ENCODE results near the gene BMPR1A.

DNA sequence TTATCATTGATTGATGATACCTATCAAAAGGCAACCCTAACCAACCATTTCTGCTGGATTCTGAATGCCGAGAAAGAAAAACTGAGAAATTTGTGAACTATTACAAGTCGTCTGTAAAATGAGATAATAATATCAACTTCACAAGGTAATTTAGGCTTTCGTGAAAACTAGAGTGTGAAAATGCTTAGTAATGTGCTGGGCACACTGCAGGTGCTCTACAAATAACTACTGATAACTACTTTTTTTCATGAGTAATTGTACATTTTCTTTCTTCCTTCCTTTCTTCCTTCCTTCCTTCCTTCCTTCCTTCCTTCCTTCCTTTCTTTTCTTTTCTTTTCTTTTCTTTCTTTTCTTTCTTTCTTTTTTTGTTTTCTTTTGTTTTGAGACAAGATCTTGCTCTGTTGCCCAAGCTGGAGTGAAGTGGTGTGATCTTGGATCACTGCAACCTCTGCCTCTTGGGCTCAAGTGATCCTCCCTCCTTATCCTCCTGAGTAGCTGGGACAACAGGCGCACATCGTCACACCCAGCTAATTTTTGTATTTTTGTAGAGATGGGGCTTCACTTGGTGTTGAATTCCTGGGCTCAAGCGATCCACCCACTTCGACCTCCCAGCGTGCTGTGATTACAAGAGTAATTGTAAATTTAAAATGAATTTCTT lies 42.9 kb downstream of the BMPR1A start:
- TF ChIP-seq, protein P1, sequence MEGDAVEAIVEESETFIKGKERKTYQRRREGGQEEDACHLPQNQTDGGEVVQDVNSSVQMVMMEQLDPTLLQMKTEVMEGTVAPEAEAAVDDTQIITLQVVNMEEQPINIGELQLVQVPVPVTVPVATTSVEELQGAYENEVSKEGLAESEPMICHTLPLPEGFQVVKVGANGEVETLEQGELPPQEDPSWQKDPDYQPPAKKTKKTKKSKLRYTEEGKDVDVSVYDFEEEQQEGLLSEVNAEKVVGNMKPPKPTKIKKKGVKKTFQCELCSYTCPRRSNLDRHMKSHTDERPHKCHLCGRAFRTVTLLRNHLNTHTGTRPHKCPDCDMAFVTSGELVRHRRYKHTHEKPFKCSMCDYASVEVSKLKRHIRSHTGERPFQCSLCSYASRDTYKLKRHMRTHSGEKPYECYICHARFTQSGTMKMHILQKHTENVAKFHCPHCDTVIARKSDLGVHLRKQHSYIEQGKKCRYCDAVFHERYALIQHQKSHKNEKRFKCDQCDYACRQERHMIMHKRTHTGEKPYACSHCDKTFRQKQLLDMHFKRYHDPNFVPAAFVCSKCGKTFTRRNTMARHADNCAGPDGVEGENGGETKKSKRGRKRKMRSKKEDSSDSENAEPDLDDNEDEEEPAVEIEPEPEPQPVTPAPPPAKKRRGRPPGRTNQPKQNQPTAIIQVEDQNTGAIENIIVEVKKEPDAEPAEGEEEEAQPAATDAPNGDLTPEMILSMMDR (IDR thresholded peaks at IDR 0.05), result no peak
- TF ChIP-seq POLR2A (IDR thresholded peaks at IDR 0.05), result no peak
